Chondrocyte (in vitro differentiated cells): Measurements from ENCODE around the gene SAV1. TPM values are rescaled to one million over a fixed set of nuclear protein-coding genes. Genes with fewer than 3 reads are reported as not detected.
A peak's percentile ranks its signal among the peaks of the same experiment; 100 is the strongest.

Experiments
- DNase-seq: peaks from one replicate; pipeline ENCODE4 v3.0.0; 2021; ENCODE audit warnings: mixed read lengths, low spot score
- H3K27ac Mint-ChIP-seq: one replicate; pipeline ENCODE4 v1.8.0; 2021; ENCODE audit warnings: mild to moderate bottlenecking, moderate library complexity, mixed read lengths; ENCODE audit not compliant: unreplicated experiment
- H3K27me3 Mint-ChIP-seq: 2 replicates; pipeline ENCODE4 v1.8.0; 2021; ENCODE audit warnings: low read depth, mixed read lengths
- H3K36me3 Mint-ChIP-seq: 2 replicates; pipeline ENCODE4 v1.8.0; 2021; ENCODE audit warnings: low read depth, mixed read lengths
- H3K4me1 Mint-ChIP-seq: 2 replicates; pipeline ENCODE4 v1.8.0; 2021; ENCODE audit warnings: low read depth, mild to moderate bottlenecking, mixed read lengths
- H3K4me3 Mint-ChIP-seq: one replicate; pipeline ENCODE4 v1.8.0; 2021; ENCODE audit warnings: mild to moderate bottlenecking, moderate library complexity, mixed read lengths; ENCODE audit not compliant: unreplicated experiment
- H3K9me3 Mint-ChIP-seq: 2 replicates; pipeline ENCODE4 v1.8.0; 2021; ENCODE audit warnings: low read depth, mixed read lengths
- CTCF ChIP-seq: fragments of 200-600 bp; sonication (generic); IDR thresholded peaks from 2 replicates; pipeline ENCODE4 v1.5.0; 2021; ENCODE audit warnings: antibody characterized with exemption, mild to moderate bottlenecking, moderate library complexity
- total RNA-seq: library from RNA; stranded (reverse); gene quantifications from 3 replicates; pipeline ENCODE4 v1.2.1, GENCODE V29; 2021

The SAV1 gene
- total RNA-seq, 1 donor from 2014 or later = 25.1 TPM

DNA sequence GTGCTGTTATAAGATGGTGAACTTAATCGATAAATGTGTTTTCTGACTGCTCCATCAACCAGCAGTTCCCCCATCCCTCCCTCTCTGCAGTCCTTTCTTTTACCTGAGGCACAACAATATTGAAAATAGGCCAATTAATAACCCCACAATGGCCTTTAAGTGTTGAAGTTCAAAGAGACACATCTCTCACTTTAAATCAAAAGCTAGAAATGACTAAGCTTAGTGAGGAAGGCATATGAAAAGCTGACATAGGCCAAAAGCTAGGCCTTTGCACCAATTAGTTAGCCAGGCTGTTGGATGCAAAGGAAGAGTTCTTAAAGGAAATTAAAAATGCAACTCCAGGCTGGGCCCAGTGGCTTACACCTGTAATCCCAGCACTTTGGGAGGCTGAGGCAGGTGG is 43.7 kb downstream of the SAV1 start:
- no peak overlapping the region for H3K4me3 Mint-ChIP-seq
- TF ChIP-seq CTCF = no peak
- no peaks in the 10 kb centered on the region for H3K9me3 Mint-ChIP-seq
- no peaks in the 10 kb centered on the region for H3K27me3 Mint-ChIP-seq
- peaks cover 9% of the 10 kb centered on the region for H3K4me1 Mint-ChIP-seq
- H3K27ac Mint-ChIP-seq = no peak overlapping the region
- peaks cover 9% of the 10 kb centered on the region for H3K36me3 Mint-ChIP-seq
- no peak for DNase-seq

GRCh38 chr14:50622978-50623377 is 45.1 kb downstream of the SAV1 start:
- Mint-ChIP-seq H3K27me3 (no peaks in the 10 kb centered on the region), H3K36me3 (peaks cover 9% of the 10 kb centered on the region), H3K4me1 (peaks cover 9% of the 10 kb centered on the region), H3K27ac (no peak overlapping the region), H3K4me3 (no peak overlapping the region), H3K9me3 (no peaks in the 10 kb centered on the region)
- DNase-seq = no peak
- no peak for TF ChIP-seq CTCF

- no peak for TF ChIP-seq CTCF
- H3K27me3 Mint-ChIP-seq = no peaks in the 10 kb centered on the region
- DNase-seq = no peak
- H3K4me3 Mint-ChIP-seq = no peak overlapping the region
- peaks cover 7% of the 10 kb centered on the region for H3K36me3 Mint-ChIP-seq
- H3K9me3 Mint-ChIP-seq = no peaks in the 10 kb centered on the region
- H3K4me1 Mint-ChIP-seq = peaks cover 9% of the 10 kb centered on the region
- no peak overlapping the region for H3K27ac Mint-ChIP-seq
Measured at GRCh38 chr14:50620341-50620740, 47.8 kb downstream of the SAV1 start.

GRCh38 chr14:50619569-50620141 is 48.5 kb downstream of the SAV1 start:
- Mint-ChIP-seq H3K27me3 (no peaks in the 10 kb centered on the region), H3K36me3 (peaks cover 7% of the 10 kb centered on the region), H3K4me1 (peaks cover 9% of the 10 kb centered on the region), H3K4me3 (no peak overlapping the region), H3K9me3 (no peaks in the 10 kb centered on the region), H3K27ac (no peak overlapping the region)
- peak; percentile 84 for TF ChIP-seq CTCF
- no peak for DNase-seq

GRCh38 chr14:50616275-50616674 is 51.8 kb downstream of the SAV1 start:
- TF ChIP-seq CTCF = no peak
- Mint-ChIP-seq H3K36me3 (peaks cover 8% of the 10 kb centered on the region), H3K27me3 (no peaks in the 10 kb centered on the region), H3K4me3 (no peak overlapping the region), H3K4me1 (peaks cover 9% of the 10 kb centered on the region), H3K9me3 (no peaks in the 10 kb centered on the region), H3K27ac (no peak overlapping the region)
- no peak for DNase-seq
